ENCODE measurements around the gene SCNN1G.

- no peak for TF ChIP-seq CTCF (IDR thresholded peaks at IDR 0.05)
- TF ChIP-seq EZH2 (IDR thresholded peaks at IDR 0.05) = no peak
- TF ChIP-seq EZH2phosphoT487 (IDR thresholded peaks at IDR 0.05) = no peak
Measured at GRCh38 chr16:23240994-23241393, 58.4 kb downstream of the SCNN1G start.

Measured in neural progenitor cell (in vitro differentiated cells).